Gastrocnemius medialis (tissue), 4 donors: ENCODE data around the gene MAPK14.

ENCODE experiments used
- POLR2A ChIP-seq, 2 donors: fragments of 450-650 bp; IDR thresholded peaks; one replicate each; pipeline ENCODE4 v1.6.1; 2017; ENCODE audit warnings: antibody characterized with exemption in 2 of 2, mild to moderate bottlenecking in 2 of 2, moderate library complexity in 2 of 2
- TF ChIP-seq, protein P1 (sequence below), 5 experiments: fragments of 450-650 bp in 3 of 5; fragments of 200-600 bp in 2 of 5; sonication (generic) in 2 of 5; IDR thresholded peaks in 4 of 5; conservative IDR thresholded peaks in 1 of 5; 1 replicate in 4 of 5; 2 replicates in 1 of 5; pipeline ENCODE4 v1.5.1; 2016 to 2019; ENCODE audit warnings: antibody characterized with exemption in 5 of 5, mild to moderate bottlenecking in 3 of 5, moderate library complexity in 3 of 5

- TF ChIP-seq, protein P1, sequence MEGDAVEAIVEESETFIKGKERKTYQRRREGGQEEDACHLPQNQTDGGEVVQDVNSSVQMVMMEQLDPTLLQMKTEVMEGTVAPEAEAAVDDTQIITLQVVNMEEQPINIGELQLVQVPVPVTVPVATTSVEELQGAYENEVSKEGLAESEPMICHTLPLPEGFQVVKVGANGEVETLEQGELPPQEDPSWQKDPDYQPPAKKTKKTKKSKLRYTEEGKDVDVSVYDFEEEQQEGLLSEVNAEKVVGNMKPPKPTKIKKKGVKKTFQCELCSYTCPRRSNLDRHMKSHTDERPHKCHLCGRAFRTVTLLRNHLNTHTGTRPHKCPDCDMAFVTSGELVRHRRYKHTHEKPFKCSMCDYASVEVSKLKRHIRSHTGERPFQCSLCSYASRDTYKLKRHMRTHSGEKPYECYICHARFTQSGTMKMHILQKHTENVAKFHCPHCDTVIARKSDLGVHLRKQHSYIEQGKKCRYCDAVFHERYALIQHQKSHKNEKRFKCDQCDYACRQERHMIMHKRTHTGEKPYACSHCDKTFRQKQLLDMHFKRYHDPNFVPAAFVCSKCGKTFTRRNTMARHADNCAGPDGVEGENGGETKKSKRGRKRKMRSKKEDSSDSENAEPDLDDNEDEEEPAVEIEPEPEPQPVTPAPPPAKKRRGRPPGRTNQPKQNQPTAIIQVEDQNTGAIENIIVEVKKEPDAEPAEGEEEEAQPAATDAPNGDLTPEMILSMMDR (IDR thresholded peaks at IDR 0.05 in 4 of 5, conservative IDR thresholded peaks at IDR 0.05 in 1 of 5), result no peak
- TF ChIP-seq POLR2A (IDR thresholded peaks at IDR 0.05), result no peak
Observed at GRCh38 chr6:36150283-36150682, 122.7 kb downstream of the MAPK14 start.
